ENCODE results near the gene GAS2L2.

DNA sequence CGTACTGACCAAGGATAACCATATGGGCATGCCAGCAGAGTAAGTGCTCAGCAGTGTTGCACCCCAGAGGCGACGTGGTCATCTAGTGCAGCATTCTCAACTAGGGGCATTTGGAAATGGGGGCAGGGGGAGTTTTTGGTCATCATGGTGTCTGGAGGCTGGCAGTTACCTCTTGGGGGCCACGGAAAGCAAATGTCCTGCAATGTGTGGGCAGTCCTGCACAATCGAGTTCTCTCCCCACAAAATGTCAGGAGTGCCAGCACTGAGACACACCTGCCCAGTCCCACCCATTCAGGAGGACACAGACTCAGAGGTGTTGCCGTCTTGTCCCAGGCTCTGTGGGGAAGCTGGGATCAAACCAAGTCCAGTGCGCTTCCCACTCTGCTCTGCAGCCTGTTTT, 18.6 kb downstream of the GAS2L2 start:
- no peak for TF ChIP-seq POLR2A (IDR thresholded peaks at IDR 0.05)
- TF ChIP-seq EP300 (IDR thresholded peaks at IDR 0.05): no peak

All from sigmoid colon (tissue), 4 donors.